ENCODE measurements around the gene LINGO3. TPM values are rescaled to one million over a fixed set of nuclear protein-coding genes. Genes with fewer than 3 reads are reported as not detected.

LINGO3 gene
- total and polyA plus RNA-seq, 8 donors: not detected

DNA sequence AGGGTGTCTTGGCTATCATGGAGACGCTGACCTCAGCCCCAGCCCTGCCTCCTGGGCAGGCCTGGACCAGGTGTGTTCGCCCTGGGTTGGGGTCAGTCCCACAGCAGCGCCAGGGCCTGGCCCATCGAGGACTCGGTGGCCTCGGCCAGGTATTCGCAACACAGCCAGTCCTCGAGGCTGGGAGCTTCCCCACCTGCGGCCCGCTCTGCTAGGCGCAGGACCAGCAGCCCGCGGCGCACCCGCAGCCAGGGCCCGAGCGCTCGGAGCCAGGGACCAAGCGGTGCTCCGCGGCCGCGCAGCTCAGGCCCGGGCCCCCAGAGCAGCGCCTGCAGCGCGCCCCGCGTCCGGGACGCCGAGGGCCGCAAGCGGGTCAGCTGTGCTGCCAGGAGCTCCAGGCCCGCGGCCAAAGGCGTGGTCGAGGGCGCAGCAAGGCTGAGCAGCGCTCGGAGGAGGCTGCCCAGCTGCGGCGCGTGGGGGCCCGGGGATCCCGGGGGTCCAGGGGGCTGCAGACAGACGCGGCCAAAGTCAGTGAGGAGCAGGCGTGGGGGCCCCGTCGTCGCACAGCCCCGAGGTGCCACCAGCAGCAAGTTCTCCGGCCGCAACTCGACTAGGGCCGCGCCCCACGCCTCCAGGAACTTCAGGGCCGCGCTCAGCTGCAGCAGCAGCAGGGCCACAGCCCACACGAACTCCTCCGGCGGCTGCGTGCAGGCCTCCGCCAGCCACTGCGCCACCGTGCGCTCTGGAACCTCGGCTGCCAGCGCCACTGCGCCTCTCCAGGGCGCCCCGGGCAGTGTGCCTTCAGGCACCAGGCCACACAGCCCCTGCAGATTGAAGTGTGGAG, 32.1 kb downstream of the LINGO3 start:
- Histone ChIP-seq H3K36me3 (peaks cover 13 to 40% (median 37%) of the 10 kb centered on the region in 4 donors), H3K4me3 (peak overlapping the region in 2 of 4 donors; percentile 2 to 32)

GRCh38 chr19:2274931-2275535, 32.9 kb downstream of the LINGO3 start:
- Histone ChIP-seq H3K27ac (peak overlapping the region in 4 of 5 donors; percentile 36 to 56 (median 48)), H3K4me3 (peak overlapping the region in 2 of 4 donors; percentile 2 to 32), H3K27me3 (no peaks in the 10 kb centered on the region), H3K9me3 (no peaks in the 10 kb centered on the region), H3K4me1 (peaks cover 48 to 76% (median 58%) of the 10 kb centered on the region in 4 donors), H3K36me3 (peaks cover 13 to 40% (median 37%) of the 10 kb centered on the region in 4 donors)
- peak; percentile 69 to 86 for DNase-seq
- intact Hi-C loops (cut with DNase I; ENCODE audit: low total_unique reads): loop anchor here (5.0 kb wide), 1 partner anchor 43 kb away; no protein-coding TSS in a partner anchor
- TF ChIP-seq POLR2AphosphoS5 (IDR thresholded peaks at IDR 0.05) (peak in 2 of 3 donors; percentile 8 to 27), EP300 (IDR thresholded peaks at IDR 0.05) (no peak), POLR2A (IDR thresholded peaks at IDR 0.05) (no peak)
- TF ChIP-seq, protein P1, sequence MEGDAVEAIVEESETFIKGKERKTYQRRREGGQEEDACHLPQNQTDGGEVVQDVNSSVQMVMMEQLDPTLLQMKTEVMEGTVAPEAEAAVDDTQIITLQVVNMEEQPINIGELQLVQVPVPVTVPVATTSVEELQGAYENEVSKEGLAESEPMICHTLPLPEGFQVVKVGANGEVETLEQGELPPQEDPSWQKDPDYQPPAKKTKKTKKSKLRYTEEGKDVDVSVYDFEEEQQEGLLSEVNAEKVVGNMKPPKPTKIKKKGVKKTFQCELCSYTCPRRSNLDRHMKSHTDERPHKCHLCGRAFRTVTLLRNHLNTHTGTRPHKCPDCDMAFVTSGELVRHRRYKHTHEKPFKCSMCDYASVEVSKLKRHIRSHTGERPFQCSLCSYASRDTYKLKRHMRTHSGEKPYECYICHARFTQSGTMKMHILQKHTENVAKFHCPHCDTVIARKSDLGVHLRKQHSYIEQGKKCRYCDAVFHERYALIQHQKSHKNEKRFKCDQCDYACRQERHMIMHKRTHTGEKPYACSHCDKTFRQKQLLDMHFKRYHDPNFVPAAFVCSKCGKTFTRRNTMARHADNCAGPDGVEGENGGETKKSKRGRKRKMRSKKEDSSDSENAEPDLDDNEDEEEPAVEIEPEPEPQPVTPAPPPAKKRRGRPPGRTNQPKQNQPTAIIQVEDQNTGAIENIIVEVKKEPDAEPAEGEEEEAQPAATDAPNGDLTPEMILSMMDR (IDR thresholded peaks at IDR 0.05): peak in 5 of 7 experiments; percentile 30 to 49 (median 33)
- 53 to 70% (median 60%) methylated on average over 8 to 16 of the region's 16 CpGs for WGBS, 5 donors

More for the DNA sequence above, 32.1 kb downstream of the LINGO3 start:
- Histone ChIP-seq H3K27me3 (no peaks in the 10 kb centered on the region), H3K4me1 (peaks cover 48 to 81% (median 57%) of the 10 kb centered on the region in 4 donors), H3K27ac (peak overlapping the region; percentile 8 to 56 (median 48)), H3K9me3 (no peaks in the 10 kb centered on the region)
- peak in 1 of 2 donors; percentile 63 for DNase-seq
- TF ChIP-seq, protein P1 (IDR thresholded peaks at IDR 0.05): no peak
- TF ChIP-seq POLR2A (IDR thresholded peaks at IDR 0.05) (no peak), EP300 (IDR thresholded peaks at IDR 0.05) (no peak), POLR2AphosphoS5 (IDR thresholded peaks at IDR 0.05) (peak in 1 of 3 donors; percentile 2)
- intact Hi-C loops (cut with DNase I; ENCODE audit: low total_unique reads): no loop called here
- WGBS, 5 donors: 43 to 53% (median 46%) methylated on average over 30 to 74 of the region's 74 CpGs

DNA sequence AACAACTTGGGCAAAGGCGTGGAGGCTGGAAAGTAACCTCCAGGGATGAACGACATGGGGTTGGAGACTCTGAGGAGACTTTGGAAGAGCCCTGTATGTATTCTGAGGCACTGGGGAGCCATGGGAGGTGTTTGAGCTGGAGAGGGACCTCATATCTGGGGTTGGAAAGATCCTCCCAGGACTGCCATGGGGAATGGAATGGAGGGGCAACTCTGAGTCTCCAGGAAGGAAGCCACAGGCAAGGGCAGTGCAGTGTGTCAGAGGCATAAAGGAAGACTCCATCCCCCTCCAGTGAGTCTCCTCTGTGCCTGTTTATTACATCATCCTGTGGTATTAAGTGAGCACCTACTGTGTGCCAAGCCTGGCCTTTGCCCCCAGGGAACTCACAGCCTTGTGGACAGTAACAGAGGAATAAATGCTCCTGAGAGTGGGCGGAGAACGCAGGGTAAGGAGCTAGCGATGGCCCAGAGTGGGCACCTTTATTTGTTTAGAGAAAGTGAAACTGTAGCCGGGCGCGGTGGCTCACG, 33.7 kb downstream of the LINGO3 start:
- TF ChIP-seq POLR2AphosphoS5 (IDR thresholded peaks at IDR 0.05) (no peak), POLR2A (IDR thresholded peaks at IDR 0.05) (no peak), EP300 (IDR thresholded peaks at IDR 0.05) (no peak)
- TF ChIP-seq, protein P1 (IDR thresholded peaks at IDR 0.05): no peak
- DNase-seq: no peak
- H3K9me3 ChIP-seq: no peaks in the 10 kb centered on the region
- H3K4me3 ChIP-seq: peak overlapping the region in 3 of 4 donors; percentile 18 to 99 (median 97)
- H3K27me3 ChIP-seq: no peaks in the 10 kb centered on the region
- 78 to 91% (median 81%) methylated on average over 9 of the region's 9 CpGs for WGBS, 5 donors
- H3K4me1 ChIP-seq: peaks cover 48 to 72% (median 58%) of the 10 kb centered on the region in 4 donors
- peak overlapping the region; percentile 38 to 99 (median 98) for H3K27ac ChIP-seq
- intact Hi-C loops (cut with DNase I; ENCODE audit: low total_unique reads): loop anchor here (5.0 kb wide), 1 partner anchor 42 kb away; no protein-coding TSS in a partner anchor
- peaks cover 13 to 40% (median 37%) of the 10 kb centered on the region in 4 donors for H3K36me3 ChIP-seq
